T-helper 1 cell treated with Interleukin-12 subunit alpha and Interleukin-12 subunit beta and Interleukin-4 antibody, amounts not matched to agents 30 ng/mL and 1 ng/mL, for 36 hours (primary cell): ENCODE measurements around the gene MYO1E. TPM values are rescaled to one million over a fixed set of nuclear protein-coding genes. Genes with fewer than 3 reads are reported as not detected.

Experiments
- intact Hi-C: fragments of 100-400 bp; cut with micrococcal nuclease; formaldehyde crosslinking; loops from one replicate; pipeline ENCODE4 v1.15.1; 2024
- total RNA-seq: library from RNA; stranded (reverse); gene quantifications from 2 replicates; pipeline ENCODE4 v1.2.3, GENCODE V29; 2022

Gene MYO1E
- total RNA-seq, 1 donor from 2014 or later = 37.0 TPM

DNA sequence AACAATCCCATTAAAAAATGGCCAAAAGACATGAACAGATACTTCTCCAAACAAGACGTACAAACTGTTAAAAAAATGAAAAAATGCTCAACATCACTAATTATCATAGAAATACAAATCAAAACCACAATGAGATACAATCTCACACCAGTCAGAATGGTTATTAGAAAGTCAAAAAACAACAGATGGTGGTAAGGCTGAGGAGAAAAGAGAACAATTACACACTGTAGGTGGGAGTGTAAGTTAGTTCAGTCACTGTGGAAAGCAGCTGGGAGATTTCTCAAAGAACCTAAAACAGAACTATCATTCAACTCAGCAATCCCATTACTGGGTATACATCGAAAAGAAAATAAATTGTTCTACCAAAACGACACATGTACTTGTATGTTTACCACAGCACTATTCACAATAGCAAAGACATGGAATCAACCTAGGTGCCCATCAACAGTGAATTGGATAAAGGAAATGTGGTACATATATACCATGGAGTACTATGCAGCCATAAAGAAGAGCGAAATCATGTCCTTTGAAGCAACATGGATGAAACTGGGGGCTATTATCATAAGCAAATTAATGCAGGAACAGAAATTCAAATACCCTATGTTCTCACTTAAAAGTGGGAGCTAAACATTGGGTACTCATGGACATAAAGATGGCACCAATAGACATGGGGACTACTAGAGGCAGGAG is 51.5 kb downstream of the MYO1E start:
- intact Hi-C loops = loop anchor here (5.0 kb wide), 1 partner anchor 1429 kb away; no protein-coding TSS in a partner anchor

DNA sequence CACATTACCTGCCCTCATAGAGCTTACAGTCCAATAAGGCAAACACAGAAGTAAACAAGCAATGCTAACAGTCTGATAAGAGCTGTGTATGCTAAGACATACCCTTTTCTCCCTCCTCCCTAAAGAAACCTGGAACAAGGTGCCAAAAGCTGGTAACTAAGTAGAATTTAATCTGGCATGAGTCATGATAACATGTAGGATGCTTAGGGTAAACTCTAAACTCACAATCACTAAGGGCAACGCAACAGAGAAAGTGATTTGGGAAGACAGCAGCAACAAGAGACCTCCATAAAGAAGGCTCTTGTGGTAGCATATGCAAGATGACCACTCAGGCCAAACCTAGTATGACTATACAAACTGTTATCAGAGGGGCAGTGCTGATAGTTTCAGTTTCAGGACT is 55.5 kb downstream of the MYO1E start:
- intact Hi-C loops = no loop called here

DNA sequence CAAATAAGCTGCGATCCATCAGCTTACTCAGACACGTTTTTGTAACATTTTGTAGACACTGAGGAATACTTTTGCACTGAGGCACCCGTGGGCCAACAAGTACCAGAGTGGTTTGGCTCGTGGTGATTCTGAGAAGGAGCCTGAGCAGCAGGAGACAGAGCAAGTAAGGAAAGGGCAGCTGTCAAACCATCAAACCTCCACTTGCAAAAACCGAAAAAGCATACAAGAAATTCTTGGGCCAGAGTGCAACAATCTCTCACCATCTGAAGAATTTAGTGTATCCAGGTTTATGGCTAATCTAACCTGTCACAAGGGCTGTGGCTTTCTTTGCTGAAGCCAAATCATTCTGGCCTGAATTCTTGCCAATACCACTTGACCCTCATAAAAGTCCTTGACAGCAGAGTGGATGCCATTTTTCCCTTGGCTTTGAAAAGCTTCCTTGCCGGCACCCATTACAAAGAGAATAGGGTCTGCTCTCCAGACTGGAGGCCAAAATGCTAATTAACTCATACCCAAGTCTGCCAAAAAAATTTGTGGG is 56.7 kb downstream of the MYO1E start:
- intact Hi-C loops = no loop called here

GRCh38 chr15:59313641-59314332 is 58.9 kb downstream of the MYO1E start:
- intact Hi-C loops = no loop called here

GRCh38 chr15:59312205-59312604 is 60.5 kb downstream of the MYO1E start:
- intact Hi-C loops = no loop called here

GRCh38 chr15:59311195-59311594 is 61.5 kb downstream of the MYO1E start:
- intact Hi-C loops = no loop called here

DNA sequence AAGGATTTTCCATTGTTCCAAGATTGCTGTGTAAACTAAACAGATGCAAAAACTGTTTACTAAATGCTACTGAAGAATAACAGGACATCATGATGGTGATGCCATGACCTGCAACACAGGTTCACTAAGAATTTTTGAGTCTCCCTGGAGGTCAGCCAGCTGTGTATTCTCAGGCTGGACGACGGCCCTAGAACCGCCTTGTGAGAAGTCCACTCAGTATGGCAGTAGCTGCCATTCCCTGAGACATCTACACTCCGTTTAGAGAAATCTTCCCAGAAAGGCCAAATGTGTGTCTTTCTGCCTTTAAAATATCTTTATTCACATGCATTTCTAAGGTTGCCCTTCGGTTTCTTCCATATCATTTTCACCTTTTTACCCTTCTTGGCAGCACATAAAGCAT is 63.3 kb downstream of the MYO1E start:
- intact Hi-C loops = no loop called here

DNA sequence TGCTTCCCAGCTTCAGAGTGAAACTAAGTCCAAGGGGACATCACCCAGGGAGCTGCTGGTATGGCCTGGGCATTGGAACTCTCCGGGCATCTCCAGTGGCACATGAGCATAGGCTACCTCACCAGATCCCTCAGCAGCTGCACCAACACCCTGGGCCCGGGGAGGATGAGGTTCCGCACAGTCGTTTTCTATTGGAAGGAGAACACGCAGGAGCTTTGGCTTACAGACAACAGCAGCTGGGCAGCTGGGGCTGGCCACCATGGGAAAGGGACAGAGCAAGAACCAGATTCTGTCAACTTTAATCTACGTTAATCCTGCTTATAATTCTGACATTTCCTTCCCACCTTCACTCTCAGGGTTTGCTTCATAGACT is 65.5 kb downstream of the MYO1E start:
- intact Hi-C loops = no loop called here

- intact Hi-C loops = no loop called here
Measured at GRCh38 chr15:59306520-59307164, 66.0 kb downstream of the MYO1E start.

DNA sequence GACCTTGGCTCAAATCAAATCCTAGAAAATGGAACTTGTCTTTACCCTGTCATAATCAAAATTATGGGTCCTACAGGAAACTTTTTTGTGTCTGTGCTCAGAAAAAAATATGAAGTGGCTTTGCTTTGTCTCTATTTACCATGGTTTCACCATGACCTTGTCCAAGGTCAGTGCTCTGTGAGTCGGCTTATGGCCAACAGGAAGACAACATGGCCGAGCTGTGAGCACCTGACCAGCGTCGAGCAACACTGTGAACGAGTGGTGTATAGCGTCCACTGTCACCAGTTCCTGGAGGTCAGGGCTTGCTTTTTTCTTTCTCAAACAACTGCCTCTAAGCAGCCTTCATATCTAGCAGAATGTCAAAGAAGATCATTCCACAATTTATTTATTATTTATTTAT is 67.9 kb downstream of the MYO1E start:
- intact Hi-C loops = no loop called here

DNA sequence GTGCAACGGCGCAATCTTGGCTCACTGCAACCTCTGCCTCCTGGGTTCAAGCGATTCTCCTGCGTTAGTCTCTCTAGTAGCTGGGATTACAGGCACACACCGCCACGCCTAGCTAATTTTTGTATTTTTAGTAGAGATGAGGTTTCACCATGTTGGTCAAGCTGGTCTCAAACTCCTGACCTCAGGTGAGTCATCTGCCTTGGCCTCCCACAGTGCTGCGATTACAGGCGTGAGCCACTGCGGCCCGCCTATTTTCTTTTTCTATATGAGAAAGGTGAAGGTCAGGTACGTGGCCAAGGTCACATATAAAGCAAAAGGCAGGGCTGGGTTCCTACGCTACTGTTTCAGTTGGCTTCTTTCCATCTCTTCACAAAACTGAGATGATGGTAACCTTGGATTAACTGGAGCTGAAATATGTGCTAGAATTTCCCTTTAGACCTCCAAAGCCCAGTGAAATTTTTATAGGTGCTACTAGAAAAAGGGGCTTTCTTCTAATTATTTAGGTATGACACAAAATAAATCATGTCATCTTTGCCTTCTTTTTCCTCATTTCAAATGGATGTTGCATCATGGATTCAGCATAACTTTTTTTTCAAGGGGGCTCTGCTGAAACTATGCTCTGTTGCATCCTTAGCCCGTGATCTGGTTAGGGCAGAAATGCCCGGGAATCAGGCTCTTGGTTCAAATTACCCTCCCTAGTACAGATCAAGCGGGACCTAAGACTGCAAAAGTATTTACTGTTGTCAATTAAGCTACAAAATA is 68.5 kb downstream of the MYO1E start:
- intact Hi-C loops = no loop called here

DNA sequence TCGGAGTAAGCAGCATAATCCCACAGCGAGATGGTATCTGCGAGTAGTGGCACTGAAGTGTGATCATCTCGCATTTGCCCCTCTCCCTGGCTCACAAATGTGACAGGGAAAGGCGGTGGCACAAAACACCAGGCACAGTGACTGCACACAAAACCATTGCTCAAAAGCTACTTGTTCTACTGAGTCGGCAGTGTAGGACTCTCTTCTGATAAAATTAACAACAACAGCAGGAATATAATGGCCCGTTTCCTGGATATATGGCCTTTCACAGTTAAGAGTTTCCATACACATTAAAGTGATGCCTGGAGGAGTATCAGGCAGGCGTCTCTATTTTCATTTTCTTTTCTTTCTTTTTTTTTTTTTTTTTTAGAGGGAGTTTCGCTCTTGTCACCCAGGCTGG is 69.0 kb downstream of the MYO1E start:
- intact Hi-C loops = no loop called here

GRCh38 chr15:59303136-59303535 is 69.5 kb downstream of the MYO1E start:
- intact Hi-C loops = no loop called here

GRCh38 chr15:59301527-59301926 is 71.1 kb downstream of the MYO1E start:
- intact Hi-C loops = loop anchor here (2.0 kb wide), 2 partner anchors 45 to 71 kb away; partner anchors contain the start of gene MYO1E

GRCh38 chr15:59300618-59301139 is 72.0 kb downstream of the MYO1E start:
- intact Hi-C loops = loop anchor here (1.0 to 2.0 kb wide), 3 partner anchors 26 to 72 kb away; partner anchors contain the start of gene MYO1E

- intact Hi-C loops = loop anchor here (1.0 to 2.0 kb wide), 3 partner anchors 26 to 73 kb away; partner anchors contain the start of gene MYO1E
Measured at GRCh38 chr15:59299929-59300617, 72.6 kb downstream of the MYO1E start.

DNA sequence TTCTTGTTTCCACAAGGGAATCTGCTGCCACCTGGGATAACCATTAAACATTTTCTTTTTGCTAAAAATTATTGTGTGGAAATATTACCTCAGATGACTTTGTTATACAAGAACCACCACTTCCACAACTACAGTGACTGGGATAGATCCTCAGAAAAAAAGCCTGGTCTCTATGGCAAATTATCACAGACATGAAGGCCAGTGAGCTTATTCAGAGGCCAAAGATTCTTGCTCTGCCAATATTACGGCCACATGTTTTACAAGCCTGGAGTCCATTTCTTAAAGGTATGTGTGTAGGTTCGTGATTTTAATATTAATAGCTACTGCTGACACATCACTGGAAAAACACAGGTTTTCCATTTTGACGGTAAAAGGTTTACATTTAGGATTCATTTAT is 73.8 kb downstream of the MYO1E start:
- intact Hi-C loops = no loop called here

DNA sequence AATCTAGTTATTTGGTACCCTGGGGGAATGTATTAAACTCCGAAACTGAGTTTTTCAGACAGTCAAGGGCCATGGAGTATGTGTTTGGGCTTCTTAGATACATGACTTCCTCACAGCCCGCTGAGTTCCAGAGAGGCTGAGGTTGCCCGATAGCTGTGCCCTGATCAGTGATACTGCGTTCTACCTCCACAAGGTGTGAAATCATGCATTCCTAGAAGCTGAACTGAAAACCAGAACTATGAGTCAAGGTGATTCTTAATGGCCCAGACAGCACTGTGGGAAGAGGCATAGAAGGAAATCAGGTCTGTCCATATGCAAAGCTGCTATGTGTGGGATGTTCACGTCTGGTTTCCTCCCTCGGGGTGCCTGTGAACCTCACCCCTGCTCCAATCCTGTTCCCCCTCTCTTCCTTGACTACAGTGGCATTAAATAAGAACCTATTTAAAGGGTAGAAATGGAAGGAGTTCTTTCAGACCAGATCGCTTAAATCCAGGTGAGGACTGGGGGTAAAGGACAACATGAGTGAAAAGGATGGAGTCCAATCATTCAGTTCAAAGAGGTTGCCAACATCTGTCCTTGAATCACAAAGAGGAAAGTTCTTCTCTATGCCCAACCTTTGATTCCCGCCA is 74.3 kb downstream of the MYO1E start:
- intact Hi-C loops = no loop called here

- intact Hi-C loops = no loop called here
Measured at GRCh38 chr15:59296181-59296617, 76.5 kb downstream of the MYO1E start.
